Fibroblast of lung (primary cell): Measurements from ENCODE around the gene RACGAP1. TPM values are rescaled to one million over a fixed set of nuclear protein-coding genes. Genes with fewer than 3 reads are reported as not detected.

Experiments
- DNase-seq, 2 donors: peaks; one replicate each; pipeline versions ENCODE4 v3.0.0 to v3.0.0-alpha.2; 2010; ENCODE audit warnings: low read depth in 2 of 2
- H2AFZ ChIP-seq: 2 replicates; pipeline ENCODE4 v1.5.1; 2012; ENCODE audit warnings: low read length, control low read depth, inconsistent platforms
- H3K27ac ChIP-seq: 2 replicates; pipeline ENCODE4 v1.5.1; 2011; ENCODE audit warnings: low read length, control low read depth; ENCODE audit not compliant: insufficient read depth
- H3K27me3 ChIP-seq: 2 replicates; pipeline ENCODE4 v1.5.1; 2011; ENCODE audit warnings: mild to moderate bottlenecking, low read length; ENCODE audit not compliant: control insufficient read depth, insufficient read depth
- H3K36me3 ChIP-seq: 2 replicates; pipeline ENCODE4 v1.5.1; 2011; ENCODE audit warnings: low read length; ENCODE audit not compliant: control insufficient read depth, insufficient read depth
- H3K4me1 ChIP-seq: 2 replicates; pipeline ENCODE4 v1.5.1; 2011; ENCODE audit warnings: low read length; ENCODE audit not compliant: control insufficient read depth, insufficient read depth; ENCODE audit errors: extremely low read depth
- H3K4me2 ChIP-seq: 2 replicates; pipeline ENCODE4 v1.5.1; 2011; ENCODE audit warnings: low read length, control low read depth; ENCODE audit not compliant: insufficient read depth; ENCODE audit errors: extremely low read depth
- H3K4me3 ChIP-seq, 4 experiments: fragments of 200-600 bp in 1 of 4; sonication (generic) in 1 of 4; replicated peaks in 1 of 4; 2 replicates each; pipeline ENCODE4 v1.5.1; 2011 to 2016; ENCODE audit warnings: low read length in 4 of 4, low read depth in 3 of 4, mild to moderate bottlenecking in 3 of 4, control low read depth in 2 of 4, inconsistent platforms in 1 of 4, mixed read lengths in 1 of 4; ENCODE audit not compliant: insufficient read depth in 1 of 4; ENCODE audit errors: control extremely low read depth in 1 of 4
- H3K79me2 ChIP-seq: 2 replicates; pipeline ENCODE4 v1.5.1; 2012; ENCODE audit warnings: mild to moderate bottlenecking, low read length, inconsistent platforms; ENCODE audit not compliant: control insufficient read depth, insufficient read depth
- H3K9ac ChIP-seq: 2 replicates; pipeline ENCODE4 v1.5.1; 2011; ENCODE audit warnings: mild to moderate bottlenecking, low read length, control low read depth; ENCODE audit not compliant: insufficient read depth
- H3K9me3 ChIP-seq: 2 replicates; pipeline ENCODE4 v1.5.1; 2012; ENCODE audit warnings: low read depth, low read length; ENCODE audit not compliant: control insufficient read depth, insufficient read depth
- H4K20me1 ChIP-seq: 2 replicates; pipeline ENCODE4 v1.5.1; 2011; ENCODE audit warnings: low read length; ENCODE audit not compliant: control insufficient read depth, insufficient read depth; ENCODE audit errors: extremely low read depth
- CTCF ChIP-seq, 2 donors: IDR thresholded peaks in 1 of 2; conservative IDR thresholded peaks in 1 of 2; 1 replicate in 1 of 2; 2 replicates in 1 of 2; pipeline ENCODE4 v1.5.1; 2011 to 2012; ENCODE audit warnings: low read length in 2 of 2, control low read depth in 1 of 2, inconsistent platforms in 1 of 2, low read depth in 1 of 2, mild to moderate bottlenecking in 1 of 2
- EZH2 ChIP-seq: IDR thresholded peaks from 2 replicates; pipeline ENCODE4 v1.5.1; 2012; ENCODE audit warnings: low read length, control low read depth, mild to moderate bottlenecking; ENCODE audit errors: missing control alignments
- polyA plus RNA-seq, 2 donors: library from polyadenylated mRNA; depleted of rRNA in 1 of 2; stranded (reverse) in 1 of 2; unstranded in 1 of 2; fragments of >200 nt; gene quantifications; 2 replicates each; pipeline ENCODE4 v1.2.1, GENCODE V29; 2011 to 2012; ENCODE audit warnings: missing spikeins in 1 of 2
- total RNA-seq: library from RNA; depleted of rRNA; stranded (reverse); fragments of >200 nt; gene quantifications from 2 replicates; pipeline ENCODE4 v1.2.1, GENCODE V29; 2014

The RACGAP1 gene
- total and polyA plus RNA-seq, 2 donors (not counting 1 experiment from before 2014, with no cell fraction given) = 22.9 to 38.1 TPM

GRCh38 chr12:49953961-49954846 lies 71.1 kb downstream of the RACGAP1 start:
- H3K36me3 ChIP-seq = no peaks in the 10 kb centered on the region
- TF ChIP-seq CTCF (conservative IDR thresholded peaks at IDR 0.05 in 1 of 2, IDR thresholded peaks at IDR 0.05 in 1 of 2; ENCODE audit: low read depth in 1 of 2, low read length in 2 of 2) = no peak
- no peak for TF ChIP-seq EZH2
- H3K4me2 ChIP-seq = no peak overlapping the region
- H3K4me1 ChIP-seq = no peaks in the 10 kb centered on the region
- no peak overlapping the region for H3K9ac ChIP-seq
- no peak overlapping the region for H3K4me3 ChIP-seq
- H3K9me3 ChIP-seq = no peaks in the 10 kb centered on the region
- no peaks in the 10 kb centered on the region for H4K20me1 ChIP-seq
- DNase-seq = no peak
- H3K27me3 ChIP-seq = peaks cover 68% of the 10 kb centered on the region
- no peak overlapping the region for H2AFZ ChIP-seq
- no peaks in the 10 kb centered on the region for H3K79me2 ChIP-seq
- H3K27ac ChIP-seq = no peak overlapping the region

- Histone ChIP-seq H2AFZ (no peak overlapping the region), H4K20me1 (no peaks in the 10 kb centered on the region), H3K9me3 (no peaks in the 10 kb centered on the region), H3K36me3 (no peaks in the 10 kb centered on the region), H3K4me3 (no peak overlapping the region), H3K4me2 (no peak overlapping the region), H3K4me1 (no peaks in the 10 kb centered on the region), H3K27me3 (peaks cover 60% of the 10 kb centered on the region), H3K9ac (no peak overlapping the region), H3K27ac (no peak overlapping the region), H3K79me2 (no peaks in the 10 kb centered on the region)
- no peak for DNase-seq
- TF ChIP-seq CTCF (conservative IDR thresholded peaks at IDR 0.05 in 1 of 2, IDR thresholded peaks at IDR 0.05 in 1 of 2; ENCODE audit: low read depth in 1 of 2, low read length in 2 of 2) (no peak), EZH2 (no peak)
These were observed 72.1 kb downstream of the RACGAP1 start for GRCh38 chr12:49953151-49953550.

- Histone ChIP-seq H3K27me3 (peaks cover 54% of the 10 kb centered on the region), H3K4me3 (no peak overlapping the region), H3K36me3 (no peaks in the 10 kb centered on the region), H3K9ac (no peak overlapping the region), H3K4me1 (no peaks in the 10 kb centered on the region), H4K20me1 (no peaks in the 10 kb centered on the region), H3K9me3 (no peaks in the 10 kb centered on the region), H3K4me2 (no peak overlapping the region), H3K79me2 (no peaks in the 10 kb centered on the region), H3K27ac (no peak overlapping the region), H2AFZ (no peak overlapping the region)
- no peak for DNase-seq
- TF ChIP-seq EZH2 = no peak
- TF ChIP-seq CTCF (conservative IDR thresholded peaks at IDR 0.05 in 1 of 2, IDR thresholded peaks at IDR 0.05 in 1 of 2; ENCODE audit: low read depth in 1 of 2, low read length in 2 of 2) = no peak
These were observed 72.8 kb downstream of the RACGAP1 start for GRCh38 chr12:49952391-49953055.
